Esophagus squamous epithelium (tissue), 4 donors: ENCODE results near the gene PPP2R5C.

ENCODE experiments used
- POLR2A ChIP-seq, 4 donors: fragments of 450-650 bp; IDR thresholded peaks; one replicate each; pipeline ENCODE4 v1.6.1; 2017; ENCODE audit warnings: antibody characterized with exemption in 4 of 4, mild to moderate bottlenecking in 4 of 4, moderate library complexity in 3 of 4
- TF ChIP-seq, protein P1 (sequence below), 6 experiments: fragments of 450-650 bp in 4 of 6; fragments of 200-600 bp in 2 of 6; sonication (generic) in 2 of 6; IDR thresholded peaks; one replicate each; pipeline ENCODE4 v1.5.1; 2016 to 2019; ENCODE audit warnings: antibody characterized with exemption in 6 of 6, mild to moderate bottlenecking in 4 of 6, moderate library complexity in 4 of 6

DNA sequence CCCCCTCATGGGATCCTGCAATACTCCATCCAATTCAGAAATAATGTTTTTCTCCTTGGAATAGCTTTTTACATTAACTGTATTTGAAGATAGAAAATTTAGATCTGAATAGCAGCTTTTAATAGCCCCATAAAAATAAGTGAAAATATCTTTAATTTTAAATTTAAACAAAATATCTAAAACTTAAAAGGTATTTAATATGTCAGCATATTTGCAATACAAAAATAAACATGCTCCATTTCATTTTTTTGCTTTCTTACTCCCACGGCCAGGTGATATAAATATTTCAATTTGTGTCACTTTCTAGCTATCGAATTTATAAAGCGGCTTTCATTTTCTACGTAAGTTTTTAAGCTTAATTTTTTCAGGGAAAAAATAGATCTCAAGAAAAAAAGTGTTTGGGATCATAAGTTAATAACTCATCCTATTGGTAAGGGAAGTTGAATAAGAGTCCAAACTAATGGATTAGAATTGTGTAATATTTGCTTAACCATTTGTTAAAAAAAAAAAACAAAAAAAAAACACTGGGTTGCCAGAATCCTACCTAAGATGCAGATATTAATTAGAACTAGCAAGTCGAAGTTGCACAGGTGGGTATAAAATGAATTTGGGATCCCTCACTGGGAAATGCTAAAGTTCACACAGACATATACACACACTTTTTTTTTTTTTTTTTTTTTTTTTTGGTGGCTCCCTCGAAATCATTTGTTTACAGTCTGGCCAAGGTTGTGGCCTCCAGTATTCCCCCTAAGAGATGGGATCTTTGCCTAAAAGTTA lies 47.6 kb downstream of the PPP2R5C start:
- TF ChIP-seq, protein P1, sequence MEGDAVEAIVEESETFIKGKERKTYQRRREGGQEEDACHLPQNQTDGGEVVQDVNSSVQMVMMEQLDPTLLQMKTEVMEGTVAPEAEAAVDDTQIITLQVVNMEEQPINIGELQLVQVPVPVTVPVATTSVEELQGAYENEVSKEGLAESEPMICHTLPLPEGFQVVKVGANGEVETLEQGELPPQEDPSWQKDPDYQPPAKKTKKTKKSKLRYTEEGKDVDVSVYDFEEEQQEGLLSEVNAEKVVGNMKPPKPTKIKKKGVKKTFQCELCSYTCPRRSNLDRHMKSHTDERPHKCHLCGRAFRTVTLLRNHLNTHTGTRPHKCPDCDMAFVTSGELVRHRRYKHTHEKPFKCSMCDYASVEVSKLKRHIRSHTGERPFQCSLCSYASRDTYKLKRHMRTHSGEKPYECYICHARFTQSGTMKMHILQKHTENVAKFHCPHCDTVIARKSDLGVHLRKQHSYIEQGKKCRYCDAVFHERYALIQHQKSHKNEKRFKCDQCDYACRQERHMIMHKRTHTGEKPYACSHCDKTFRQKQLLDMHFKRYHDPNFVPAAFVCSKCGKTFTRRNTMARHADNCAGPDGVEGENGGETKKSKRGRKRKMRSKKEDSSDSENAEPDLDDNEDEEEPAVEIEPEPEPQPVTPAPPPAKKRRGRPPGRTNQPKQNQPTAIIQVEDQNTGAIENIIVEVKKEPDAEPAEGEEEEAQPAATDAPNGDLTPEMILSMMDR (IDR thresholded peaks at IDR 0.05) = no peak
- TF ChIP-seq POLR2A (IDR thresholded peaks at IDR 0.05) = no peak
